Cardiac muscle cell (in vitro differentiated cells and primary cell): ENCODE results near the gene SLC24A4. TPM values are rescaled to one million over a fixed set of nuclear protein-coding genes. Genes with fewer than 3 reads are reported as not detected.

Experiments
- DNase-seq, 2 donors: peaks; one replicate each; pipeline versions ENCODE4 v3.0.0 to v3.0.0-alpha.2; 2010 to 2017; ENCODE audit warnings: low read depth in 1 of 2, low spot score in 1 of 2
- H3K27ac ChIP-seq: fragments of 200-600 bp; sonication (generic); 2 replicates; pipeline ENCODE4 v1.5.1; 2016
- H3K27me3 ChIP-seq: fragments of 200-600 bp; sonication (generic); 2 replicates; pipeline ENCODE4 v1.6.0; 2016; ENCODE audit warnings: control low read depth
- H3K36me3 ChIP-seq: fragments of 200-600 bp; sonication (generic); 2 replicates; pipeline ENCODE4 v1.5.1; 2016; ENCODE audit warnings: control low read depth
- H3K4me1 ChIP-seq: fragments of 200-600 bp; sonication (generic); 2 replicates; pipeline ENCODE4 v1.8.1; 2017; ENCODE audit warnings: low read depth, mild to moderate bottlenecking, mixed run types
- H3K4me3 ChIP-seq: fragments of 200-600 bp; sonication (generic); 2 replicates; pipeline ENCODE4 v1.5.1; 2016; ENCODE audit warnings: mild to moderate bottlenecking
- H3K9me3 ChIP-seq: fragments of 200-600 bp; sonication (generic); 2 replicates; pipeline ENCODE4 v1.5.1; 2017; ENCODE audit warnings: low read depth, mild to moderate bottlenecking, control low read depth
- CTCF ChIP-seq: IDR thresholded peaks from 2 replicates; pipeline ENCODE4 v1.5.1; 2012; ENCODE audit warnings: low read depth, mild to moderate bottlenecking, low read length
- polyA plus RNA-seq: library from polyadenylated mRNA; unstranded; fragments of >200 nt; fragmentation: Nextera tagmentation; extraction: Ambion mirVana; gene quantifications from 2 replicates; pipeline ENCODE4 v1.2.1, GENCODE V29; 2016
- total RNA-seq: library from RNA; depleted of rRNA; stranded (reverse); fragments of >200 nt; gene quantifications from 2 replicates; pipeline ENCODE4 v1.2.3, GENCODE V29; 2016

The SLC24A4 gene
- total and polyA plus RNA-seq, 2 experiments from 2014 or later, result 0.07 to 0.09 TPM

DNA sequence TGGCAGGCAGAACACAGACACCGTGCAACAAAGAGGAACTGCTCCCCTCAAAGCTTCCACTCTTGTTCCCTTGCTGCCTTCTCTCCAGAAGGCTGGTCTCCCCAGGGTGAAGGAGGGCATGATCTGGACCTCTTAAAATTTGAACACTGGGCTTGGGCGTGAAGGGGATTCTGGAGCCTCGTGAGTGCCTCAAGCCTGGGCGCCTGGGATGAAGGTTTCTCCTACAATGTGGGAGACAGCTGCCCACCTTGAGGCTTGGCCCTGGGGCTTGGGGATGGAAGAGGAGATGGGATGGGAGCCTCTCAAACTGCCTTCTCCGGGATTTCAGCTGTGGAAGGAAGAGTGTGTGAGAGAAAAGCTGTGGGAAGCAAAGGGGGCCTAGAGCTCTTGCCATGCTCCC is 182.9 kb downstream of the SLC24A4 start:
- Histone ChIP-seq H3K9me3 (no peaks in the 10 kb centered on the region), H3K4me3 (no peak overlapping the region), H3K4me1 (no peaks in the 10 kb centered on the region), H3K36me3 (no peaks in the 10 kb centered on the region), H3K27ac (no peak overlapping the region), H3K27me3 (no peaks in the 10 kb centered on the region)
- no peak for TF ChIP-seq CTCF
- no peak for DNase-seq

DNA sequence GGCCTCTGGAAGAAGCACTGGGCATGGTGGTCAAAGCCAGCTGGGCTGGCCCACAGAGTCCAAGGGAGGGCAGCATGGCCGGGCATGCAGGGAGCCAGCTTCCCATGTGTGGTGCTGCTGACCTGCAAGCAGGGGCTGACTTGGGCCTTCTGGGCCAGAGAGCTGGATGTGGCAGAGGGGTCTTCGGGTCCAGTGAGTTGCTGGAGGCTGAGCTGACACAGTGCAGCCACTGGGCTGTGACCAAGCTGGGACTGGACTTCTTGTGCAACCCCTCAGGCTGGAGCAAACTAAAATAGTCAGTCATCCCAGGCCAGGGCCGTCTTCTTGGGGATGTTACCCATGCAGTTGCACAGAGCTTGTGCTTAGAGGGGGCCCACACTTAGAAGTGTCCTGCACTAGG is 183.3 kb downstream of the SLC24A4 start:
- H3K4me3 ChIP-seq, result no peak overlapping the region
- H3K4me1 ChIP-seq, result no peaks in the 10 kb centered on the region

DNA sequence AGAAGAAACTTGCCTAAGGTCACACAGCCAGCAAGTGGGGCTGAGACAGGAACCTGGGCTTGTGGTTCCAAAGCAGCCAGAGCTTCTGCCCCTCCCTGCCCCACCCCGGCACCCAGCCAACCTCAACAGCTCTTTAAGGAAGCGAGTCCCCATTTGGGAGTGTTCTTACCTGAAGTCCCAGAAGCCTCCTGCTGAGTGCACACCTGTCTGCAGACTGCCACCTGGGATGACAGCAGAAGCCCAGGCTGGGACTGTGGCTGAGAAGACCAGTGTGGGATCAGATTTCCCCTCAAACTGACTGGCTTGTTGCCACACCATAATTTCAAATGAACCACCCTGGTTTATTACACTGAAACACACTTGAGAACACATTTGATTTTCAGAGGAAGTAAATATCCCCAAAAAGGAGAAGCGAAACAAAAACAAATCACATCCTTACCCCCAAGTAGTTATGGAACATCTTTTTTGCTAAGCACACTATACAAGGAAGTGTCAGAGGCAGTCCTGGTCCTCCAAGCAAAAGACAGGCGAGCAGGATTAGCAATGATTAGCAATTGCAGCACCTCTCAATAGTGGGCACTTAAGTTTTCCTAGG is 184.3 kb downstream of the SLC24A4 start:
- Histone ChIP-seq H3K4me1 (no peaks in the 10 kb centered on the region), H3K9me3 (no peaks in the 10 kb centered on the region), H3K27ac (no peak overlapping the region), H3K27me3 (no peaks in the 10 kb centered on the region), H3K4me3 (no peak overlapping the region), H3K36me3 (no peaks in the 10 kb centered on the region)
- no peak for TF ChIP-seq CTCF
- DNase-seq, result no peak

More for the DNA sequence above, 183.3 kb downstream of the SLC24A4 start:
- no peak for DNase-seq
- no peak for TF ChIP-seq CTCF
- no peak overlapping the region for H3K27ac ChIP-seq
- H3K9me3 ChIP-seq, result no peaks in the 10 kb centered on the region
- H3K36me3 ChIP-seq, result no peaks in the 10 kb centered on the region
- H3K27me3 ChIP-seq, result no peaks in the 10 kb centered on the region

GRCh38 chr14:92510972-92511371 is 188.0 kb downstream of the SLC24A4 start:
- no peaks in the 10 kb centered on the region for H3K9me3 ChIP-seq
- no peak overlapping the region for H3K4me3 ChIP-seq
- no peak for DNase-seq
- no peaks in the 10 kb centered on the region for H3K36me3 ChIP-seq
- H3K4me1 ChIP-seq, result no peaks in the 10 kb centered on the region
- no peak for TF ChIP-seq CTCF
- H3K27ac ChIP-seq, result no peak overlapping the region
- peaks cover 34% of the 10 kb centered on the region for H3K27me3 ChIP-seq

DNA sequence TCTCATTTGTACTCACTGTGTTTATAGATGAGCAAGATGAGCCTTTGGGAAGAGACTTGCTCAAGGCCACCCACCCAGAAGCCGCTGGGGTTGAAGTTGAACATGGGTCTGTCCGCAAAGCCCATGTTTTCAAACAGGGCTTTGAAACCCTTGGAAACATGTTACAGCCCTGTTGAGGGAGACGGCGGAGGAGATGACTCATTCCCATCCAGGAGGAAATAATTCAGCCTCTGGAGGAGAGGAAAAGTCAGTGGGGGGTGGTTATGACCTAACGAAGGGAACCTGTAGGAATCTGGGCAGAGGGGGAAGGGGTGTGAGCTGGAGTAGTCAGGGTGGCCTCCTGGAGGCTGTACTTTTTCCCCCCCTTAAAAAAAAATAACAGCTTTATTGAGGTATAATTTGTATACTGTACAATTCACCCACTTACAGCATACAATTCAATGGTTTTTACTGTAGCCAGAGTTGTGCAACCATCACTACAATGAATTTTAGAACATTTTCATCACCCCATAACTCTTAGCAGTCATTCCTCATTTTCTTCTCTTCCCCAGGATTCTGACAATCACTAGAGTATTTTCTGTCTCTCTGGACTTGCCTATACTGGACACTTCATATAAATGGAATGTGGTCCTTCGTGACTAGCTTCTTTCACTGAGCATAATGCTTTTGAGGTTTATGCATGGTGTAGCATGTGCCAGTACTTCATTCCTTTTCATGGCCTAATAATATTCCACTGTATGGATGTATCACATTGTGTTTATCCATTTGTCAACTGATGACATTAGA is 188.7 kb downstream of the SLC24A4 start:
- Histone ChIP-seq H3K4me3 (no peak overlapping the region), H3K9me3 (no peaks in the 10 kb centered on the region), H3K36me3 (no peaks in the 10 kb centered on the region), H3K4me1 (no peaks in the 10 kb centered on the region), H3K27me3 (peaks cover 40% of the 10 kb centered on the region), H3K27ac (no peak overlapping the region)
- DNase-seq, result peak in 1 of 2 donors; percentile 96
- TF ChIP-seq CTCF, result no peak
